GM21786 (cell line): ENCODE results near the gene RAE1.

Source experiments
- ATAC-seq: cut with Tn5 transposase; IDR thresholded peaks from one replicate; pipeline ENCODE4 v1.9.1; 2021; ENCODE audit not compliant: unreplicated experiment

The RAE1 gene

DNA sequence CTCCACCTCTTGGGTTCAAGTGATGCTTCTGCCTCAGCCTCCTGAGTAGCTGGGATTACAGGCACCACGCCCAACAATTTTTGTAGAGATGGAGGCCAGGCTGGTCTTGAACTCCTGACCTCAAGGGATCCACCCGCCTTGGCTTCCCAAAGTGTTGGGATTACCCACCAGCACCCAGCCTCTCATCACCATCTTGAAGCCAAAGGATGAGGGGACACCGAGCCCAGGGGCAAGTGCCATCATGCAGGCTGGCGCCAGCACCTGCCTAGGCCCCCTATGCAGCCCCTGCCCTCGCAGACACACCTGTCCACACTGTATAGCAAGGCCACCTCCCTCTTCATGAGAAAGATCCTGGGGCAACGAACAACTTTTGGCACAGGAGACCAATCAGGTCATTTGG lies 34.9 kb downstream of the RAE1 start:
- ATAC-seq: no peak

DNA sequence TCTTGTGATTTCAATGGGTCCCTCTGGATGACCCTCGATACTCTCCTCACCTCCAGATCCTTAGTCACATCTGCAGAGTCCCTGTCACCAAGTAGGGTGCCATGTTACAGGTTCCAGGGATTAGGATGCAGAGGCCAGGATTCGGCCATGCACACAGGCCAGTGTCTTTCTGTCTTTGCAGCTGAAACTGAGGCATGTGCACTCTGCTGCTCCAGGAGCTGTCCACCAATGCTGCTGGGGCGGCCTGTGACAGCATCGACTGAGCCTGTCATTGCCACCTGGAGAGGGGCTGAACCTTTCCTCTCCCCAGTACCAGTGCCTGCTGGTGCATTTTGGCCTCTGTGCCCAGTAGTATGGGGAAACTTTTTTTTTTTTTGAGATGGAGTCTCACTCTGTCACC lies 35.7 kb downstream of the RAE1 start:
- no peak for ATAC-seq

DNA sequence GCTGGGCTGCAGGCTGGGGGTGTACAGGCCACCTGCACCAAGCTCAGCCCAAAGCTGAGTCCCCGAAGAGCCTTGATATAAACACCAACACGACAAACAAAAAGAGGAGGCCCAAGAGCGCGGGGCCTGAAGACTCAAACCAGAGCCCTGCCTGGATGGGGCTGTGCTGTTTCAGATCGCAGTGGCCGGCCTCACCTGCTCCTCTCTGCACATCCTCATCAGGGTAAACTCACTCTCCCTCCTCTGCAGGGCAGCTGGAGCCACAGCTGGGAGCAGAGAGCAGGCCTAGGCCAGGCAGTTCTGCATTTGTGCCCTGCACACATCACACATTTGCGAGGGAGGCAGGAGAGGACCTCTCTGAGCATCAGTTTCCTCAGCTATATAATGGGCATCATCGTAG lies 36.4 kb downstream of the RAE1 start:
- no peak for ATAC-seq

DNA sequence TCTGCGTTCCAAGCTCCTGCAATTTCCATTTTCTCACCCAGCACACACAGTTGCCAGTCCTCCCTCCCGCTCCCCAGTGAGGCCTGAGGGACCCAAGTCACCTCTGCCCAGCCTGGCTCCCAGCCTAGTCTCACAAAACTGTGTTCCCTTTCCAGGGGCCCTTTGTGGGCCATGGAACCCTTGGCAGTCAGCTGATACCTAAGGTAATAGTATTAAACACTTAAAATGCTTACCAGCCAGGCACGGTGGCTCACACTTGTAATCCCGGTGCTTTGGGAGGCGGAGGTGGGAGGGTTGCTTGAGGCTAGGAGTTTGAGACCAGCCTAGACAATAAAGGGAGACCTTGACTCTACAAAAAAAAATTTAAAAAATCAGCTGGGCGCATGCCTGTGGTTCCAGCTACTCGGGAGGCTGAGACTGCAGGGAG lies 36.9 kb downstream of the RAE1 start:
- ATAC-seq: no peak

DNA sequence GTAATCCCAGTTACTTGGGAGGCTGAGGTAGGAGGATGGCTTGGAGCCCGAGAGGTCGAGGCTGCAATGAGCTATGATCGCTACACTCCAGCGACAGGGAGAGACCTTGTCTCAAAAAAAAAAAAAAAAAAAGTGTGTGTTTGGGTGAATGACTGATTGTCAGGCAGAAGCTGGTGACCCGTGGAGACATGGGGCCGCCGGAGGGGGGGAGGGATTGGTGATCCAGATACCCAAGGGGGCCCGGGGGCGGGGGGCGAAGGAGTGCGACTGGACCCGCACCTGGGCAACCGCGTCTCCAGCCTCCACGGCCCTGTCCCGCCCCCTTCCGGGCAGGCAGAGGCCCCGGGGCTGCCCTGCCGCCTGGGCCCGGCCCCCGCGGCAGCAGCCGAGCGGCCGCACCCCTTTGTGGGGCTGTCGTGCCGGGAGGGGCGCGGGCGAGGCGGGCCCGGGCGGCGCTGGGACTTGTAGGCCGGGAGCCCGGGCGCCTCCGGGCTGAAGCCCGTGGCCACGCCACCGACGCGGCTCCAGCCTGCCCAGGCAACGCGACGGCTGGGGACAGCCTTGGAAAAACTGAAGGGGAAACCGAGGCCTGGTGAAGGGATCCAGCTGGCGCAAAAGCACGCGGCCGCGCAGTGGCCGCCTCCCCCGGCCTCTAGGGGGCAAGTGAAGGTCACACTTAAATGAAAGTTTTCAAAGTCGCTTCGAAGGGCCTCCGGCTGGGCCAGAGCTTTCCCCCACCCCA lies 38.1 kb downstream of the RAE1 start:
- ATAC-seq: peak; percentile 32

DNA sequence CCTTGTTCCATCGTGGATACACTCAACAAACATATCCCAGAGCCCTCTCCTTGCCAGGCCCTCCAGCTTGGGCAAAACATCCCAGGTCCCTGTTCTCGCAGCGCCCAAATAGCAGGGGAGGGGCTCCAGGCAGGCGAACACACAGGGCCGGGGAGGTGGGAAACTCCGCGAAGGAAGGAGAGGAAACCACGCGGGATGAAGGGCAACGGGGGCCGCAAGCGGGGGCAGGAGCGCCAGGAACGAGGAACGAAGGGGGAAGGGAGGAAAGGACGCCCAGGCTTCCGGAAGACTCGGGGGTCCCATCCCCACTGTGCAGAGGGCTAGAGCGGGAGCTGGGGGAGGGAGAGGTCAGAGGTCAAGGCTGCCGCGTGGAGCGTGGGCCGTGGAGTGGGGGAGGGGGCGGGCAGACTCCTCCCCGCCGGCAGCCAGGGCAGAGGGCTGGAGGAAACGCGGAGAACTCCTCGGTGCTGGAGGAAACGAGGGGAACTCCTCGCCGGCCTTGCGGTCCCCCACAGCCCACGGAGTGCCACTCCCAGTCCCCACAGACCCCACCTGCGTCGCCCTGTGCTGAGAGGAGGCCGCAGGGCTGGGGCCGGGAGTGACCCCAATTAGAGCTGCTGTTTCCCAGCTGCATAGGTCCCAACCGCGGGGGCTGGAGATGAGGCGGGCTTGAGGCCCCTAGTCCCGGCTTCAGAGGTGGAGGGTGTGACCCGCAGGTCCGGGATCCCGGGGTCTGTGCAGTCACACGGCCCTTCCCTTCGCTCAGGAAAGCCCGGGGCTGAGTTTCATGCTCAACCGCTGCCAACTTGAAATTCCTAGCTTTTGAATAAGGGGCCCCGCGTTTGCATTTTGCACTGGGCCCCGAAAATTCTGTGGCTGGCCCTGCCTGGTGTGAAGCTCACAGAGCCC lies 38.9 kb downstream of the RAE1 start:
- ATAC-seq: no peak

DNA sequence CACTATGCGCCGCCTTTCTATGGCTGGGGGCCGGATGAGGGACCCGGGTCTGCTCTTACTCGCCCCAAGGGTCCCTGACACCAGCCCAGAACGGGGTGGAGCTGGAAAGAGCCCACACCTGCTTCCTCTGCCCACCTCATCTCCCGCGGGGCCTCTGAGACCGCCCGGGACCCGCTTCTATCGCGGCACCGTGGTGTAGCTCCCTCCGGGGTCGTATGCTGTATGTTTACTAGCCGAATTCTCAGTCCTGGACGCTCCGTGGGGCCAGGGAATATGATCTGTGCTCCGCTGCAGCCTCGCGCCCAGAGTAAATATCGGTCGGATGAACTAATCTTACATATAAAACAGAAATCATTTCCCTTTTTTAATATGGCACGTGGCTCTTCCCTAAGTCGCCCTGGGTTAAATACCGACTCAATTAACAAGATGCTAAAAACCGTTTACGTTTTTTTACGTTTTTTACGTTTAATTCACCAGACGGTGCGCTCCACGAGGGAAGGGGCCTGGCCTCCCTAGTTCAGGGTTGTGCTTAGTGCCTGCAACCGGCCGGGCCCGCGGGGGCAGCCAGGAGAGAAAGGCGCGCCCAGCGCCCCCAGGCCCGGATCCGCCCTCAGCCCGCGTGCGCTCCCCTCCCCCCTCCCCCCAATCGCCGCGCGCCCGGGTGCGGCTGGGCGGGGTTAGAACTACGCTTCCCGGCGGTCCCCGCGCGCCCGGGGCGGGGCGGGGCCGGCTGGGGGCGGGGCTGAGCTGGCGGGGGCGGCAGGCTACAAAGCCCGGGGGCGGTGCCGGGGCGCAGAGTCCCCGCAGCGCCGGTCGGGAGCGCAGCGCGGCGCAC lies 39.8 kb downstream of the RAE1 start, which contains the start of gene RBM38:
RBM38 (plus strand) TSS at position 793 of the 835 bp plus-strand sequence. CDS start 186 bp downstream, outside the sequence.
- ATAC-seq: peak; percentile 34

DNA sequence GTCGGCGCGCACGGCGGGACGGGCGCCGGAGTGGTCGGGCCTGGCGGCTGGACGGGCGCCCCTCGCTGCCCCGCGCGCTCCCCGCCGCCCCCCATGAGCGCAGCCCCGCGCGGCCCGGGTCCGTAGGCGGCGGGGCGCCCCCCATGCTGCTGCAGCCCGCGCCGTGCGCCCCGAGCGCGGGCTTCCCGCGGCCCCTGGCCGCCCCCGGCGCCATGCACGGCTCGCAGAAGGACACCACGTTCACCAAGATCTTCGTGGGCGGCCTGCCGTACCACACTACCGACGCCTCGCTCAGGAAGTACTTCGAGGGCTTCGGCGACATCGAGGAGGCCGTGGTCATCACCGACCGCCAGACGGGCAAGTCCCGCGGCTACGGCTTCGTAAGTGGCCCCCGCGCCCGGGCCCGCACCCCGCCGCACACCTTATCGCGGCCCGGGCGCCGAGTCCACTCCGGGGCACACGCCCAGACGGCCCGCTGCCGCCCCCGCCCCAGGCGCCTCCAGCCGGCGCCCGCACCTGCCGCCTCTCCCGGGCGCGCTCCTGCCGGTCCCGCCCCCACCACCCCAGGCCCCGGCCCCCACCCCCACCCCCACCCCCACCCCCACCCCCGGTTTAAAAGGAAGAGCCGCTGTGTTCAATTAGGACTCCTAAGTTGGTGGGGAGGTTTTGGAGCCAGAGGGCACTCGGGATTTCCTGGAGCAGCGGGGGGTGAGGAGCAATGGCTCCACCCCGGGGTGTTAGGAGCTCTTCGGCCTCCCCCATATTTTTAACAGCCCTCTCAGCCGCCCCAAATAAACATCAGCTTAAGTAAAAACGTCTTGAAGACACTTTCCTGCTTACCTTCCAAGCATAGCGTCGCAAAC lies 40.6 kb downstream of the RAE1 start:
- no peak for ATAC-seq

DNA sequence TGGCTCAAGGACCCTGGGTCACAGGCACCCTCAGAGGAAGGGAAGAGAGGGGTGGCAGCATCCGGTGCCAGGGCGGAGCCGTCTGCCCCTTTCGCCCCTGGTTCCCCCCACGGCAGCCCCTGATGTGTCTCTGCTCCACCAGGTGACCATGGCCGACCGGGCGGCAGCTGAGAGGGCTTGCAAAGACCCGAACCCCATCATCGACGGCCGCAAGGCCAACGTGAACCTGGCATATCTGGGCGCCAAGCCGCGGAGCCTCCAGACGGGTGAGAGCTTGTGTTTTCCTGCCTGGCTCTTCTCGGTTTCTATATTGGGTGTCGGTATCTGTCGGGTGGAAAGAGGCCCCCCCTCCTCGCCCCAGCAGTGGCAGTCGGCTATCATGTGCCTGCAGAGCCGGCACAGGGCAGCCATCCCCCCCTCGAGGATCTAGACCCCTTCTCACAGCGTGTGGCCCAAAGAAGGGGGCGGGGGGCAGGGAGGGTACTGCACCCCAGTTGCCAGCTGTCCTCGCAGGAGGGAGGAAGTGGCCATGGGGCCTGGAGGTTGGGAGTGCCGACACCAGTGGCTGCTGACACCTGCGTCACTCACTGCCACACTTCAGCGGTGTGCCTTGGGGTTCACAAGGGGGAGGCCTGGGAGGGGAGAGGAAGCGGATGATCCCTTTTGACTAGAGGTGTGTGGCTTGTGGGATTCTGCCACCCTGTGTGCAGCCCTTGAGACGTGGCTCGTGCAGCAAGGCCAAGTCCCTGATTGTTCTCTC lies 41.6 kb downstream of the RAE1 start:
- ATAC-seq: peak; percentile 22

DNA sequence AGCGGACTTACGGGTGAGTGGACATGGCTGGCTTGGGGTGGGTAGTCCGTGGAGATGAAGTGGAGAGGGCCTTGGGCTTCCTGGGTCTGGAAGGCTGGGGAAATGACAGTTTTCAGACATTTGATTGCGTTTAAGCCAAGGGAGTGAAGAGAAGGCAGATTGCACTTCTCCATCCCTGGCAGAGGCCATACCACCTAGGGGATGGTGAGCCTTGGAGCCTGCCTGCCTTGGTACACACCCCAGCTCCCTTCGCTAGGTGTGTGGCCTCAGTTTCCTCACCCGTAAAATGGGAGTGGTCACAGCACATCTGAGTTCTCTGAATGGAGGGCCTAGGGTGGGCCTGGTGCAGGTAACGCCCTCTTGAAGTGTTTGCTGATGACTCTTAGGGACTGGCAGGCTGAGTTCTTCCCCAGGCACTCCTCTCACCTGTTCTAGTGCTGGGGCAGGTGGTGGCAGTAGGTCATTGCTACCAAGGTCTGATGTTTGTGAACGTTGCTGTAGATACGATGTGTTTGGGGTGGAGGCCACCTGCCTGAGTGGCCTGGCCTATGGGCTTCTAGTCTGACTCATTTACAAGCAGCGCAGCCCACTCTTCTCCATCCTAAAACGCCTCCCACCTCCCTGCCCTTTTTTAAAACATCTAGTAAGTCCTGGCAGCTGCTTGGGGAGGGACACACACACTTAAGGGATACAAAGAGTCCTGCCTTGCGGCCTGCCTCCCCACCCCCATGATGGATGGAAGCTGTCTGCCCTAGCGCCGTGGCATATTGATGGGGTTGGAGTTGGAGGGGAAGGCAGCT lies 42.5 kb downstream of the RAE1 start:
- ATAC-seq: no peak

DNA sequence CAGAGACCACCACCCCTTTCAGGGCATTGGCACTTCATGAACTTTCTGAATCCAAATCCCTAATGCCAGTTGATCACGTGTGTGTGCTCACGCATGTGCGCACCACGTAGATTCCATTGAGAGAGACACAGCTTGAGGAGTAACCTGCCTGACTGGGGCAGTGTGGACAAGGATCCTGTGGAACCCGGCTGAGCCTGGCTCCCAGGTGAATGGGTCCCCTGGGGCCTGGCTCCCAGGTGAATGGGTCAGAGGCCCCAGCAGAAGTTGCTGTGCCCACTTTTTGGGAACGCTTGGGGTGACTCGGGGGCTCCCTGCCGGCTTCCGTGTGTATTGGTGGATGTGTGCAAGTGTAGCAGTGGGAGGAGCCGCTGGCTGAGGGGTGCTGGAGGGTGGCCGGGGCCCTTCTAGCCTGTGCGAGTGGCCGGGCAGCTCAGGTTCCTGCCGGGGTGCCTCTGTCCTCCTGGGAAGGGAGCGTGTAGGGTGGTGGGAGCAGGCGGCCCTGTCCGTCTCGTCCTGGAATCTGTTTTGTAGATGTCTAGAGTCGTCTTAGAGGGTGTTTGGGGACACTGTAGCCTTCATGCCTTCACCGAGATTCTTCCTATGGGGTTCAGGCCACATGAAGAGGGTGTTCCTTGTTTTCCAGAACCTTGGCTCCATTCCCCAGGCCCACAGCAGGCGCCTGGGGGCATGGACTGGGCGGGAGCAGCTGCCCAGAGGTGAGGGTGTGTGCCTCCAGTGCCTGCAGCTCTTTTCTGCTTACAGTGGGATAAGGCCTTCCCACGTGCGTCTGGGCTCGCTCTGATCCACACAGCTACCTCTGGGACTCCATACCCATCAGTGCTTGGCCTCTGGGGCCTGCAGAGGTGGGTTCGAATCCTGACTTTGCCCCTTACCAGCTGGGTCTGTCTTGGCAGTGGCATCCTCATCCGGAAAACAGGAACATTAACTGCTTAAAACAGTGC lies 43.3 kb downstream of the RAE1 start:
- ATAC-seq: no peak

DNA sequence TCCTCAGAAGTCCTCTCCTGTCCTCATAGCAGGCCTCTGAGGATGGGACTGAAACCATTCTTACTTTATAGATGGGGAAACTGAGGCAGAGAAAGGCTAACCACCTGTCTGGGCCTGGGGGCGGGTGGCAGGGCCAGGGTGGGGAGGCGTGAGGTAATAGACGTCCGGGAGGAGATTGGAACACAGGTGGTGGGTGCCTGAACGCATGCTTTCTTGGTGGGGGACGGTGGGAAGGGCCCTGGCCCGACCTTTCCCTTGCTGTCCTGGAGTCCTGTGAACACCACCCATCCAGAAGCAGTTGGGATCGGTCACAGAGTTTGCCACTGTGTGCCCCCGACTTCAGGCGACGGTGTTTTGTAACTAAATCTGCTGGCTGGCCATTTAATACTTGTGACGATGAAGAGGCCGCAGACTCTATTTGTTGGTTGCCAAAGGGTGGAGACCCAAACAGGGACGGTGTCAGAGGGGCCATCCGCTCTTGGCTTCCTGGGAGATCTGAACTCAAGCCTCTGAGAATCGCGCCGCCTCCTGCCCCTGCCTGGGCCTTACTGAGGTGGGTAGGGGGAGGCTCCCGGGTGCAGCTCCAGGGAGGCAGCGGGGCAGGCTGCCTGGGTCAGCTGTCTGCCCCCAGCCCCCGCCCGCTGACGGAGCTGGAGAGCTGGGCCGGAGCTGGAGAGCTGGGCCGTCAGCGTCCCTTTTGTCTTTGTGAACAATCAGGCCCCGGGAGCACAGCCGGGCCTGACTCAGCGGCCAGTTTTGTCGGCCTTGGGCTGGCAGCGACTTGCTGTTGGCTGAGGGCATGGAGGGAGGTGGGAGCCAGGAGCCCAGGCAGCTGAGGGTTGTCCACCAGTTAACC lies 44.3 kb downstream of the RAE1 start:
- ATAC-seq: no peak

DNA sequence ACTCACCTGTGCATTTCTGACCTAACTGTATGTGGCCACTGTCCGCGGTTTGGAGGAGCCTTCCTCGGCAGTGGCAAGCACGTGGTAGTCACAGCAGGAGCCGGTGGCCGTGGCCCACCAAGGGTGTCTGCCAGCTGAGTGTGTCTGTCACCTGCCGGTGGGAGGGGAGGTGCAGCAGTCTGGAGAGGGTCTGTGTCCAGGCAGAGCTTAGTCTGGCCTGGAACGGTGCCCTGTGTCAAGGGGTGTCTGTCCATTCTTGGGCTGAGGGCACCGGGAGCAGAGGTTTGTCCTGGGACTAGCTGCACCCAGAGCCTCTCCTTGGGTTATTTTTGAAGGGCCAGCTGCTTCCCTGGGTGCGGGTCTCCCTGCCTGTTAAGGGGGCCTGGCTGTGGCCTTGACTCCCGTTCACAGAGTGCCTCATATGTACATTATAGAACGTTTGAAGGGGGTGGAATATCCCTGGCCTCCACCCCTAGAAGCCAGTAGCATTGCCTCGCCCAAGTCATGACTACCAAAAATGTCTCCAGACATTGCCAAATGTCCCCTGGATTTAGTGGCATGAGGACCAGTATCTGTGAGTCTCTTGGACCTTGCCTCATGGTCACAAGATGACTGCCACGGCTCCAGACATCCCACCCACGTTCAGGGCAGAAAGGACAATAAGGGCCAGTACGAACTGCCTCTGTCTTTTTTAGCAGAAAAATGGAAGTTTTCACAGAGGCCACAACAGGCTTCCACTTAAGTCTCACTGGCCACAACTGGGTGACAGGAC lies 45.3 kb downstream of the RAE1 start:
- ATAC-seq: no peak

DNA sequence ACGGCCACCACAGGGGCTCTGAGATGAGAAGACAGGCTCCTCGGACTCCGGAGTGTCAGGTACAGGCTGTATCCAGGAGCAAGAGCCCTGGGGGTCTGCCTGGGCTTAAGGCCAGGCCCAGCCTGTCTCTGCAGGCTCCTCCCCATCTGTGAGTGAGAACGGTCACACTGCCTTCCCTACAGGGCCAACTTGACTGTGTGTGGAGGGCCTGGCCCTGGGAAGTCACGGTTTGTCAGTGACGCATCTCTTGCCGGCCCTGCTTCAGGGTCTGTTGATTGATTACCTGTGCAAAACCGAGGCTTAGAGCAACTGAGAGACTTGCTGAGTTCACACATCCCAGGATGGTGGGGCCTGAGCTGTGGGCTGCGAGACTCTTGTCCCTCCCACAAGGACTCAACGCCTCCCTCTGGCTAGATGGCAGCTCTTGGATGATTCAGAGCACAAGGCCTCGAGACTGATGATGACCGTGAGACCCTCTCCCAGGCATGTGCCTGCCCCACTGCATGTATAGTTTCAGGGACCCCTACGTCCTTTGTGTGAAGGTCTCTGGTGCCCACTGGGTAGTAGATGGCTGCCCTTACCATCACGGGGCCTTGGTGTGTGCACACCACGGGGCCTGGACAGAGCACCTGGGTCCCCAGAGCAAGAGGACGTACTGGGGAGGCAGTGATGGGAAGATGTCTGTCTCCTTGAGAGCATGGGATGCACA lies 46.1 kb downstream of the RAE1 start:
- ATAC-seq: no peak

DNA sequence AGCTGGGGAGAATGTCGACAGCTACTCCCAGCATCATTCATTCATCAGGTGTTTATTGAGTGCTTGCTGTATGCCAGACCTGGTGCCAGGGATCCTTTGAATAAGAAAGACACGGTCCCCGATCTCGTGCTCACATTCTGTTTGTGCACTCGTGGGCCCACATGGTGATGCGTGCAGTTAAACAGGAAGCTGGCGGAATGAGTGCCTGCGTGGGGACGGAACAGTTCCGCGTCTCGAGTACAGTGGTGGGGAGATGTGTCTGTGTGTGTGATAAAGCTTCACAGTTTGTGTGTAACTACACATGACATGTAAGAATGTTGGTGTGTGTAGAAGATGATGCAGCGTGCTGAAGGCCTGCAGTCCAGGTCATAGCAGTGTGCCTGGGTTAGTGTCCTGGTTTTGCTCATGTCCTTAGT lies 46.6 kb downstream of the RAE1 start:
- peak; percentile 2 for ATAC-seq
